ENCODE data around the gene GRK5.

The GRK5 gene

DNA sequence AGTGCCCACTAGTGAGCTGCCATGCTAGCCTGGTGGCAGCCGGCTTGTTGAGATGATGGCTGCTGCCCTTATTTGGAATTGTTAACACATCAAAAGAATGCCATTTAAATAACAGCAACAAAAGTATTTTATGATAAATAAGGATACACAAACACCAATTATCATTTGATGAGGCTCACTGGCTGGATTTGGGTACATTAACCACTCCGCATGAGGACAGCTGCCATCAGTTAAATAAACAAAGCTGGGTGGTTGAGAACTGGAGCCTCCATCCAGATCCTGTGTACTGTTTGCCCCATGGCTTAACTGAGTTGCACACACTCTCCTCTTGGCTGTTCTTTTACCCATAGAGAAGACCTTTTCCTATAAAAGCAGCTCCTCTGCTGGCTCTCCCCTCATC lies 231.3 kb downstream of the GRK5 start:
- no peak for TF ChIP-seq GATA2 (IDR thresholded peaks at IDR 0.05; ENCODE audit: low read depth, low read length)
- no peak for TF ChIP-seq GATA3 (IDR thresholded peaks at IDR 0.05; ENCODE audit: low read depth, low read length)

DNA sequence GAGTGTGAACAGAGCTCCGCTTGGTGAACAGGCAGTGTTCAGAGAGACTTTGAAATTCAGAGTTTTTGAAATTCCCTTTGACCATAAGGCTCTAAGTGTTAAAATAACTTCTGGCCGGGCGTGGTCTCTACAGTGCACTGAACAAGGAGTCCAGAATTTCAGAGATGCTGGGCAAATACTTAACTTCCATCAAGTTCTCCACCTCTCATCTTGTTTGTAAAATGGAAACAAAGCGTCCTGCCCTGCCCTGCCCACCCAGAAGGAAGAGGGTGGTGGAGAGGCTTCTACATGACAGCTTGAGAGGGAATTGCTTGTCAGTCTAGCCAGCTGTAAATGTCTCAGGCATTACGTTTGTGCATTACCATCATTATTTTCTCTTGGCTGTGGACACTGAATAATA lies 232.6 kb downstream of the GRK5 start:
- TF ChIP-seq GATA3 (IDR thresholded peaks at IDR 0.05; ENCODE audit: low read depth, low read length) (no peak), GATA2 (IDR thresholded peaks at IDR 0.05; ENCODE audit: low read depth, low read length) (no peak)

DNA sequence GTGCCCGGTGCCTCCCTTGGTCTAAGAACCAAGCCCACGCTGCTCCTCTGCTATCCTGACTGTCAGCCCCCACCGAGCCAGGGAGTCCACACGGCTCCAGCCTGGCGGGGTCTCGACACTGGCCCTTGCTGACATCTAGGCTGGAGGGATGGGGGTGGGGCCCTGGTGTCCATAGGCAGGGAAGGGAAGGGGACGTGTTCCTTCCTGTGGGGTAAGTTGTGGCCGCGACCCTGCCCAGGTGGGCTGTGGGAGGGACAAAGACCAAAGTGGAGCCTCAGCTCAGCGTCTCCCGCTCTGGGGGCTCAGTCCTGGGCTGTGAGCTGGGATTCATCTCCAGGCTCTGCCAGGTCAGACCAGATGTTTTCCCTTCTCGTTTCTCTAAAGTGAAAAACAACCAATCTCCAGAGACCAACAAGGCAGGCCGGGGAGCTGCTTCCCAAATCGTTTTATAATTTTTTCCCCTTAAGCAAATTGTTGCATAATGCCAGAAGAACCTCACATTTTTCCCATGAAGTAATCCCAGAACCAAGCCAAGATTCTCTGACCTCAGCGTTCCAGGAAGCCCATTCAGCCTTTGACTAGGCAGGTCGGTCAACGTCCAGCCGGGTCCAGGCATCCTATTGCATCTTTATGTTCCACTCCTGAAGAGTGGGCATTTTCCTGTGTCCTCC lies 233.9 kb downstream of the GRK5 start:
- no peak for TF ChIP-seq GATA2 (IDR thresholded peaks at IDR 0.05; ENCODE audit: low read depth, low read length)
- no peak for TF ChIP-seq GATA3 (IDR thresholded peaks at IDR 0.05; ENCODE audit: low read depth, low read length)

DNA sequence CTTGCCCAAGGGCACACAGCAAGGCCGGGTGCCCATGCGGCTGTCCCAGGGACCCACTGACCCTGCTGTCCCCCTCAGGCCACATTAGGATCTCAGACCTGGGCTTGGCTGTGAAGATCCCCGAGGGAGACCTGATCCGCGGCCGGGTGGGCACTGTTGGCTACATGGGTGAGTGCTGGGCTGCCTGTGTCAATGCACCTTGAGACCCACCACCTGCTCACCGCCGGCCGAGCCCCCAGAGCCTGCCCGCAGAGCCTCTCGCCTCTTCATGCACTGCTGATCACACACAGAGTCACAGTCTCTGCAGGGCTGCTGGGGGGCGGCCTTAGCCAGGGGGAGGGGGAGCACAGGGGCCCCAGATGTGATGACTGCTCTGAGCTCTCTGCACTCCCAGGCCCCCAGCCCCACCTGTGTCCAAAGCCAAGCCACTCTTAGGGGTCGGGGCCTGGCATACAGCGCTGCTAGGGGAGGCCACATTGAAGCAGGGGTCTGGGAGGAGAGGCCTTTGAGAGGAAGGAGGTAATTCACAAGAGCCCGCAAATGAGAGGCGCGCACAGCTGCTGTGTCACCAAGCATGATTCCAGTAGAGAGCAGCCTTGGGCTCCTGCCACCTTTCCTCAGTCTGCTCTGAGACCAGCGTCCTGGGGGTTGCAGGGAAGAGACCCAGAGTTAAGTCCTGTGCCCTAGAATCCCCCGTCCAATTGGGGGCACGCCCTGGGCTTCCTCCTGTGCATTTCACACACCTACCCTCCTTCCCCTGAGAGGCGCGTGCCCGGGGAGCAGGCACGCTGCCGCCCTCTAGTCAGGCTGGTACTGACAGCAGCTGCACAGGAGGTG lies 234.8 kb downstream of the GRK5 start:
- no peak for TF ChIP-seq GATA2 (IDR thresholded peaks at IDR 0.05; ENCODE audit: low read depth, low read length)
- no peak for TF ChIP-seq GATA3 (IDR thresholded peaks at IDR 0.05; ENCODE audit: low read depth, low read length)

DNA sequence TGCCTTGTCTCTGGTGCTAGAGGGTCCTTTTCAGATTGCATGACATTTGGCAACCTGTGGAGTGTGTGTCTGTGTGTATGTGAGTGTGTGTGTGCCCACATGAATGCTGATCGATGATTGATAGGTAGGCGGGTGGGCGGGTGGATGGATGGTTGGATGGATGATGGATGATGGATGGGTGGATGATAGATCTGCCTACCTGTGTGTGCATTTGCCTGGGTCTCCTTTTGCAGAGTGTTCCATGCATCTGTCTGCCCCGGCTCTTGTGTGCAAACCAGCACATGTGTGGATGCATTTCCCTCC lies 235.3 kb downstream of the GRK5 start:
- TF ChIP-seq GATA3 (IDR thresholded peaks at IDR 0.05; ENCODE audit: low read depth, low read length) = no peak
- no peak for TF ChIP-seq GATA2 (IDR thresholded peaks at IDR 0.05; ENCODE audit: low read depth, low read length)

DNA sequence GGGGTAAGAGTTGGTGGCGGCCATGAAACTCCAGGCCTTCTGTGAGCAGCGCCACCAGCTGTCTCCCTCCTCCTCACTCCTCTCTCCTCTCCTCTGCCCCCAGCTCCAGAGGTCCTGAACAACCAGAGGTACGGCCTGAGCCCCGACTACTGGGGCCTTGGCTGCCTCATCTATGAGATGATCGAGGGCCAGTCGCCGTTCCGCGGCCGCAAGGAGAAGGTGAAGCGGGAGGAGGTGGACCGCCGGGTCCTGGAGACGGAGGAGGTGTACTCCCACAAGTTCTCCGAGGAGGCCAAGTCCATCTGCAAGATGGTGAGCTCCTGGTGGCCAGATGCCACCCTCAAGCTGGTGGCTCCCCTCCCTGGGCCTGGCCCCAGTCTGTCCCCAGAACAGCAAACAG lies 236.1 kb downstream of the GRK5 start:
- TF ChIP-seq GATA3 (IDR thresholded peaks at IDR 0.05; ENCODE audit: low read depth, low read length) (no peak), GATA2 (IDR thresholded peaks at IDR 0.05; ENCODE audit: low read depth, low read length) (no peak)

DNA sequence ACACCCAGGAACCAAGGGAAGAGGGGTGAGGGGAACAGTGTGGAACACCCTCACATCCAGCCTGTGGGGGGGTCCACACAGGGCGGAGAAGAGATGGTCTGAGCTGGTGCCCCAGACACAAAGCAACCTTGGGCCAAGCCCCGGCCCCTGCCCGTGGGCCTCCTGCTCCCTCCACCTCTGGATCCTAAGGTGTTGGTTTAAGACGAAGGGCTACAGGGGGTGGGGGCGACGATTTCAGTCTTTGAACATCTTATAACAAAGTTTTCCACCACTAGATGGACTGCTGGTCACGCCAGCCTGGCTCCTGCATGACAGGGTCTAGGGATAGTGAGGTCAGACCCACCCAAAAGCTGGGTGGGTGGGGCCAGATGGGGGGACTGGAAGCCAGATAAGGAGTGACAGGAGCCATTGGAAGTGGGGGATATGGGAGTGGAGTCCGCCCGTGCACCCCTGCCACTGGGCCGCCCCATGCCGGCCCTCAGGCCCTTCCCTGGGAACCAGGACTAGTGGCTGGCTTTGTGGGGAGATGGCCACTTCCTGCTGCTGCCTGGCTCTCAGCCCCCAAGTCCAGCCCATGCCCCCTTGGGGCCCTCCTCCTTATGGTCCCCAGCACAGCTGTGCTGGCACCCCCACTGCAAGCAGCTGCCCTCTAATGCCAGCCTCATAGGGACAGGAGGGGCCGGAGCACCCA lies 236.7 kb downstream of the GRK5 start:
- no peak for TF ChIP-seq GATA3 (IDR thresholded peaks at IDR 0.05; ENCODE audit: low read depth, low read length)
- no peak for TF ChIP-seq GATA2 (IDR thresholded peaks at IDR 0.05; ENCODE audit: low read depth, low read length)

DNA sequence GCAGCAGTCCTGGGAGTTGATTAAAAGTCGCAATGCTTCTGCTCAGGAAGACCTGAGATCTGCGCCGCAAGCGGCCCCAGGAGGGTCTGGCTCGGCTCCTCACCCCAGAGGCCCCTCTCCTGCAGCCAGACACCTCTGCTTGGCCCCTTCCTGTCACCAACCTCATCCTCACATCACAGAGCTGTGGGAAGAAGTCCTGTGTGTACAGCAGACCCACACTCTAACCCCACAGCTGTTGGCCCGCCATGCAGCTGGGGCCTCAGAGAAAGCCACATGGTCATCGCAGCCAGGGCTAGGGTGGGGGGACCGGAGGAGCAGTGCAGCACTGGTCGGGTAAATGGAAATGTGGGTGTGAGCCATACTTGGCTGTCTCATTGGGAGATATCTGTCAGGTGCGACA lies 237.5 kb downstream of the GRK5 start:
- TF ChIP-seq GATA2 (IDR thresholded peaks at IDR 0.05; ENCODE audit: low read depth, low read length) (no peak), GATA3 (IDR thresholded peaks at IDR 0.05; ENCODE audit: low read depth, low read length) (no peak)

DNA sequence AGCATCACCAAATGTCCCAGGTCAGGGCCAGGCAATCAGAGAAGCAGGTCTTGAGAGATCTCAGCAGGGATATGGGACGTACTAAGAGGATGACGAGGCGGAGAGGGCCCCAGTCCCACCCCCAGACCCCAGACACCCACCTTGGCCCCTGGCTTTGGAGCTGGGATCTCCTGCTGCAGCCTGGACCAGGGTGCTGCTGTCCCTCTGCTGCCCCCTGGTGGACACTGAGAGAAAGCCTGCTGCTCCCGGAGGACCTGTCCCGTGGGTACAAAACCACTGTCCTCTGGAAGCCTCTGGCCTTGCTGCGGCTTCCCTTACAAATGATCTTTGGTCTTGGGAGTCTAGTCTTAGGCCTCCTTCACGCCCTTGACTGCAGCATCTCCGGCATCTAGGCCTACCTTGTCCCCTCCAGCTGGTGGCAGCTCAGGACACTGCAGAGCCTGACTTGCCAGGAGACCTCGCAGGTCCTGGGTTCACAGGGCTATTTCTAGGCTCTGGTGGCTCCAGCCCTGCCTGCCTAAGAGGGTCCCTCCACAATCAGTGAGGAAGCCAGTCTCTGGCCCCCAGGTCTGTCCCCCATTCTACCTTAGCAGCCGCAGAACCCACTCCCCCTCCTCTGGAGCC lies 238.1 kb downstream of the GRK5 start:
- TF ChIP-seq GATA3 (IDR thresholded peaks at IDR 0.05; ENCODE audit: low read depth, low read length) (no peak), GATA2 (IDR thresholded peaks at IDR 0.05; ENCODE audit: low read depth, low read length) (no peak)

DNA sequence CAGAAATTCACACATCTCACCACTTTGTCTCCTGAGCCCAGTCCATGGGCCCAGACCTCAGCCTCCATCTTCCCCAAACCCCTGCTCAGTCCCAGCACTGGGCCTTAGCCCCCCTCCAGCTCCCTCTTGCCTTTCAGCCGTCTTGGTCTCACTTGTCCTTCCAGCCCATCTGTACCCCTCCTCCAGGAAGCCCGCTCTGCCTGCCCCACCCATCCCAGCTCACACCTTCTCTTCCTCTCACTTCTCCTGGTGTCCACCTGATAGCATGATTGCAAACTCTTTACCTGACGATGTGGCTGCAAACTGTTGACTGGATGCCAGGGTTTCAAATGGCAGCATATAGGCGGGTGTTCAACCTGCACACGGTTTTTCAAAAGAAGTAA lies 238.6 kb downstream of the GRK5 start:
- TF ChIP-seq GATA2 (IDR thresholded peaks at IDR 0.05; ENCODE audit: low read depth, low read length) = no peak
- no peak for TF ChIP-seq GATA3 (IDR thresholded peaks at IDR 0.05; ENCODE audit: low read depth, low read length)

DNA sequence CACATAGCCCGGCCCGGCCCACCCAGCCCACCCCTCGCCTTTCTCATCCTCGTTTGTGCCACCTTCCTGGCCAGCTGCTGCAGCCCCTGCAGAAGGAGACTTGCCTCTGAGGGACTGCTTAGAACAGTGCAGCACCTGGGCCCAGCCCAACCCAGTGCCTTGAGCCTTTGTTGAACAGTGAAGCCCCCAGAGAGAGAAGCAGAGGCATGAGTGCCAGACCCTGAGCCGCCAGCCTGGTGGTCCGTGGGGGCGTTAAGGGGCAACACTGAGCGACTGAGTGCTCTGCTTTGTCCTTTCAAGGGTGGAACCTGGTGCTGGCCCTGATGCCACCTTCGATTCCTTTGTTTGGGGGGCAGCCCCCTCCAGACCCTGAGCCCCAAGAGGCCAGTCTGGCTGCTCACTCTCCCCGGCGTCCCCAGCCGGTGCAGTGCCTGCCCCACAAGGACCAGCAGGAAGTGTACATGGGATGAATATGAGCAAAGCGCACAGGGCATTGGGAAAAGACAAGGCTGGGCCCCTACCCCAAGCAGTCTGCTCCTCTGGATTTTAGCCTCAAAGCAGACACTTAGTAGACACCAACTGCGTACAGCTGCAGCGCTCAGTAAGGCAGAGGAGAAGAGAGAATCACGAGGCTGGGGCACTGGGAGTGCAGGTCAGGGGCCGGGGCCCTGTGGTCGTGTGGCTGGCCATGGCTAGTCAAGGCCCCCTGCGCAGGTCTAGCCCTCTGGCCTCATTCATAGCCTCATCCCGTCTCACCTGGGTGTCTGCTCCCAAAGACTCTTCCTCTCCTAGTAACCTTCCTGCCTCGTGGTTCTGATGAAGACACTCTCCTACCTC lies 239.3 kb downstream of the GRK5 start:
- no peak for TF ChIP-seq GATA2 (IDR thresholded peaks at IDR 0.05; ENCODE audit: low read depth, low read length)
- TF ChIP-seq GATA3 (IDR thresholded peaks at IDR 0.05; ENCODE audit: low read depth, low read length) = no peak

DNA sequence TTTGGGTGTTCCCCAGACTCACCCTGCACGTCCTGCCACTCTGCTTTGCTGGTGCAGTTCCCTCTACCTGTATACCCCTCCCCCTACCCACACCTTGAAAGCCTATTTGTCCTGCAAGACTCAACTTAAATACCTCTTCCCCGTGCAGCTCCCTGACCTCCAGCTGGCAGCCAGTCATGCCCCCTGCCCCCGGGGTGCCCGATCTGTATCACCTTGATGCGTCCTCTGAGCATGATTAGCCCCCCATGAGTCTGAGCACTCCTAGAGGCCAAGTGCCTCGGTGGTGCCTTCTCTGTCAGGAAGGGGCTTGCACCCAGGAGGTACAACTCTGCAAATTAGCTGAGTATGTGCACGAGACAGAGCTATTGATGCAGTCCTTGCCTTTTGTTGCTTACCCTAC lies 240.1 kb downstream of the GRK5 start:
- no peak for TF ChIP-seq GATA3 (IDR thresholded peaks at IDR 0.05; ENCODE audit: low read depth, low read length)
- TF ChIP-seq GATA2 (IDR thresholded peaks at IDR 0.05; ENCODE audit: low read depth, low read length) = no peak

DNA sequence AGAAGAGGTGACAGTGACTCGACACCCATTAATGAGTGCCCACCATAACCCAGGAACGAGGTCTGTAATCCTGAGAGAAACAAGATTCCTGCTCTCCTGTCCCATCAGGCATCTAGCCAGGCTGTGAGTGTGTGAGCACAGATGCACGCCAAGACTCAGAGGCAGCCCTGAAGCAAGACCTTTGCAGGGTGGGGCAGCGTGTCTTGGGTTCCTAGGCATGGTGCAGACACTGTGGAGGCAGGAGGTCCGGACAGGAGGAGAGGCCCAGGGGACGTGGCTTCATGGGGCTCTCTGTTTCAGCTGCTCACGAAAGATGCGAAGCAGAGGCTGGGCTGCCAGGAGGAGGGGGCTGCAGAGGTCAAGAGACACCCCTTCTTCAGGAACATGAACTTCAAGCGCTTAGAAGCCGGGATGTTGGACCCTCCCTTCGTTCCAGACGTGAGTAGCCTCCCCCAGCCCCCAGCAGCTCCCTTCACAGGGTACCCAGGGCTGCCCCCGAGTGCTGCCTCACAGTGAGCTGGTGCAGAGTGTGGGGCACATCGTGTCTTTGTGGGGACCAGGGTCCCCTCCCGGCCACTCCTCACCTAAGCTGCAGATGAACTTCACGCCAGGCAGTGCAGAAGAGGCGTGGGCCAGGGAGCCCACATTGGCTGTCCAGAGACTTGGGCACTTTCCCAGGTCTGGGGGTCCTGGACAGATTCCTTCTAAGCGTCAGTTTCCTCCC lies 240.6 kb downstream of the GRK5 start:
- no peak for TF ChIP-seq GATA3 (IDR thresholded peaks at IDR 0.05; ENCODE audit: low read depth, low read length)
- no peak for TF ChIP-seq GATA2 (IDR thresholded peaks at IDR 0.05; ENCODE audit: low read depth, low read length)

Data from SH-SY5Y (cell line).